ENCODE data around the gene USF1.
A peak's percentile ranks its signal among the peaks of the same experiment; 100 is the strongest.

DNA sequence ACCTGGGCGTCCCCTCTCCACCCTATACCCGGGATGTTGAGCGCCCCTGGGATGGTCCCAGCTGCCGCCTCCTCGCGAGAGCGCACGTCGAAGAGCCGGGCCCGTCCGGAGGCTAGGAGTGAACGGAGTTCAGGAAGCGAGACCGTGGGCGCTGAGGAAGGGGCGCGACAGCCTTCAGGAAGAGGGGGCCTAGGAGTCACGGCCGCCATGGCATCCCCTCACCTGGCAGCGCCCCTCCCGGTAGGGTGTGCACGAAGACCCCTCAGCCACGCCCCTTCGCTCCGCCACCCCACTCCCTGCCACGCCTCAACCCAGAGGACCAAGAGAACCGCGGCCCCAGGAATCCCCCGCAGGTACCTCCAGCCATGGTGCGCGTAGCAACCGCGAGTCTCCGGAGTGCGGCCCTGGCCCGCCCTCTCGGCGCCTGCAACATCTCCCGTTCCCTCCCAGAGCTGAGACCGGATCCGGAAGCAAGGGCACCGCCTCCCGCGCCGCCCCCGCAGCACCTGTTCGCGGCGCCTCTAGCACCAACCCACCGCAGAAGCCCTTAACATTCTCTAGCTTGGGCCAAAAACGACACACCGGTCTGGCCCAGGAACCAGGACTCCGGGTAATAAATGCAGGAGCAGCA, 7.1 kb downstream of the USF1 start, which contains the start of gene TSTD1:
- TF ChIP-seq, protein P1, sequence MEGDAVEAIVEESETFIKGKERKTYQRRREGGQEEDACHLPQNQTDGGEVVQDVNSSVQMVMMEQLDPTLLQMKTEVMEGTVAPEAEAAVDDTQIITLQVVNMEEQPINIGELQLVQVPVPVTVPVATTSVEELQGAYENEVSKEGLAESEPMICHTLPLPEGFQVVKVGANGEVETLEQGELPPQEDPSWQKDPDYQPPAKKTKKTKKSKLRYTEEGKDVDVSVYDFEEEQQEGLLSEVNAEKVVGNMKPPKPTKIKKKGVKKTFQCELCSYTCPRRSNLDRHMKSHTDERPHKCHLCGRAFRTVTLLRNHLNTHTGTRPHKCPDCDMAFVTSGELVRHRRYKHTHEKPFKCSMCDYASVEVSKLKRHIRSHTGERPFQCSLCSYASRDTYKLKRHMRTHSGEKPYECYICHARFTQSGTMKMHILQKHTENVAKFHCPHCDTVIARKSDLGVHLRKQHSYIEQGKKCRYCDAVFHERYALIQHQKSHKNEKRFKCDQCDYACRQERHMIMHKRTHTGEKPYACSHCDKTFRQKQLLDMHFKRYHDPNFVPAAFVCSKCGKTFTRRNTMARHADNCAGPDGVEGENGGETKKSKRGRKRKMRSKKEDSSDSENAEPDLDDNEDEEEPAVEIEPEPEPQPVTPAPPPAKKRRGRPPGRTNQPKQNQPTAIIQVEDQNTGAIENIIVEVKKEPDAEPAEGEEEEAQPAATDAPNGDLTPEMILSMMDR (conservative IDR thresholded peaks at IDR 0.05; ENCODE audit: low read length): peak; percentile 35; the same call in 1 of the 2 replicates
- TF ChIP-seq EZH2phosphoT487 (IDR thresholded peaks at IDR 0.05; ENCODE audit: borderline replicate concordance, low read depth, low read length): no peak
